AG04450 (cell line): ENCODE results near the gene PRR16. TPM values are rescaled to one million over a fixed set of nuclear protein-coding genes. Genes with fewer than 3 reads are reported as not detected.

ENCODE experiments used
- CTCF ChIA-PET: fragments of 300-600, 350-600 bp; formaldehyde crosslinking; extraction: SDS; loops from one replicate; lab custom pipeline; 2022; ENCODE audit warnings: antibody characterized with exemption, inconsistent platforms; lab: Charles Lee
- POLR2A ChIA-PET: fragments of 350-600 bp; formaldehyde crosslinking; extraction: SDS; loops from one replicate; lab custom pipeline; 2021; ENCODE audit warnings: antibody characterized with exemption, inconsistent platforms; lab: Yijun Ruan, JAX
- DNase-seq: peaks from one replicate; pipeline ENCODE4 v3.0.0-alpha.2; 2011; ENCODE audit warnings: low read depth, low spot score
- H3K27ac ChIP-seq: one replicate; pipeline ENCODE4 v1.5.1; 2012; ENCODE audit warnings: low read depth, low read length, control low read depth
- H3K27me3 ChIP-seq: one replicate; pipeline ENCODE4 v1.6.0; 2012; ENCODE audit warnings: low read length; ENCODE audit not compliant: control insufficient read depth, insufficient read depth
- H3K4me3 ChIP-seq: 2 replicates; pipeline ENCODE4 v1.5.1; 2011; ENCODE audit warnings: mild to moderate bottlenecking, low read depth, low read length, control low read depth
- H3K9me3 ChIP-seq: 2 replicates; pipeline ENCODE4 v1.5.1; 2012; ENCODE audit warnings: low read length; ENCODE audit not compliant: control insufficient read depth, insufficient read depth
- polyA plus RNA-seq: library from polyadenylated mRNA; depleted of rRNA; stranded (reverse); fragments of >200 nt; gene quantifications from 2 replicates; pipeline ENCODE4 v1.2.3, GENCODE V29; 2011
- small RNA-seq: library from RNA; depleted of rRNA; stranded (forward); fragments of <200 nt; gene quantifications from one replicate; pipeline ENCODE3, GENCODE V24; 2012; ENCODE audit warnings: low read depth; ENCODE audit not compliant: insufficient read length
- TF ChIP-seq, protein P1 (sequence below): IDR thresholded peaks from 2 replicates; pipeline ENCODE4 v1.5.1; 2011; ENCODE audit warnings: low read depth, low read length, control low read depth, inconsistent platforms

PRR16 gene
- polyA plus RNA-seq, 1 experiment, result 26.8 TPM

DNA sequence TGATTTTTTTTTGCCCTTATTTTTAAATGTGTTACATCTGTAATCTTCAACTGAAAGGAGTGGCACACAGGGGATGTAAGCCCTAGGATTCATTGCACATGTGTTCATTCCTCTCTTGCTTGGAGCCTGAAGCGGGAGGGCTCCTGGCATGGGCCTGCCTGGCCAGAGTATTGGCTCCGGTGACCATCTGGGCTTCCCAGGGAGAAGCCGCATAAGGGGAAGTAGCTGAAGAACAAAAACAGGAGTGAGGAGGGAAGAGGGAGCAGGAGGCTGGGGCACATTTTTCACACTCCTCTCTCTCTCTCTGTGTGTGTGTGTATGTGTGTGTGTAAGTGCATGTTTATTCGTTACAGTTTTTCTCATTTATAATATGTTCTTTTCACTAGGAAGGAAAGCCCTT, 269.9 kb downstream of the PRR16 start:
- ChIA-PET POLR2A (no interaction called here), CTCF (no interaction called here)
- Histone ChIP-seq H3K27me3 (no peaks in the 10 kb centered on the region), H3K4me3 (no peak overlapping the region), H3K27ac (no peak overlapping the region), H3K9me3 (no peaks in the 10 kb centered on the region)
- TF ChIP-seq, protein P1, sequence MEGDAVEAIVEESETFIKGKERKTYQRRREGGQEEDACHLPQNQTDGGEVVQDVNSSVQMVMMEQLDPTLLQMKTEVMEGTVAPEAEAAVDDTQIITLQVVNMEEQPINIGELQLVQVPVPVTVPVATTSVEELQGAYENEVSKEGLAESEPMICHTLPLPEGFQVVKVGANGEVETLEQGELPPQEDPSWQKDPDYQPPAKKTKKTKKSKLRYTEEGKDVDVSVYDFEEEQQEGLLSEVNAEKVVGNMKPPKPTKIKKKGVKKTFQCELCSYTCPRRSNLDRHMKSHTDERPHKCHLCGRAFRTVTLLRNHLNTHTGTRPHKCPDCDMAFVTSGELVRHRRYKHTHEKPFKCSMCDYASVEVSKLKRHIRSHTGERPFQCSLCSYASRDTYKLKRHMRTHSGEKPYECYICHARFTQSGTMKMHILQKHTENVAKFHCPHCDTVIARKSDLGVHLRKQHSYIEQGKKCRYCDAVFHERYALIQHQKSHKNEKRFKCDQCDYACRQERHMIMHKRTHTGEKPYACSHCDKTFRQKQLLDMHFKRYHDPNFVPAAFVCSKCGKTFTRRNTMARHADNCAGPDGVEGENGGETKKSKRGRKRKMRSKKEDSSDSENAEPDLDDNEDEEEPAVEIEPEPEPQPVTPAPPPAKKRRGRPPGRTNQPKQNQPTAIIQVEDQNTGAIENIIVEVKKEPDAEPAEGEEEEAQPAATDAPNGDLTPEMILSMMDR, result no peak
- DNase-seq, result no peak

DNA sequence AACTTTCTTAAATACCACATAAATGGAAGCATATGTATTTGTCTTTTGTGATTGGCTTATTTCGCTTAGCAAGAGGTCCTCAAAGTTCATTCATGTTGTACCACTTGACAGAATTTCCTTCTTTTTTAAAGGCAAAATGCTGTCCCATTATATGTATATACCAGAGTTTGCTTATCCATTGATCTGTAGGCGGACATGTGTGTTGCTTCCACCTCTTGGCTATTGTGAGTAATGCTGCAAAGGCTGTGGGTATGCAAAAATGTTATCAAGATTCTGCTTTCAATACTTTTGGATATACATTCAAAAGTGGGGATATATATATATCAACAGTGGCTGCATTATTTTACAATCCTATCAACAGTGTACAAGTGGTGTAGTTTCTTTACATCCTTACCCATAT, 271.0 kb downstream of the PRR16 start:
- no peaks in the 10 kb centered on the region for H3K27me3 ChIP-seq
- no peak overlapping the region for H3K27ac ChIP-seq
- TF ChIP-seq, protein P1, result no peak
- H3K4me3 ChIP-seq, result no peak overlapping the region
- CTCF ChIA-PET, result no interaction called here
- POLR2A ChIA-PET, result no interaction called here
- H3K9me3 ChIP-seq, result no peaks in the 10 kb centered on the region
- DNase-seq, result no peak

Small RNAs within 50 kb of the gene (small RNA-seq; reads per million reads assigned to genes)
- gene PRELID3BP8 (not detected), gene RNU4-69P (not detected)
